Measurements from ENCODE around the gene TCP11X2. TPM values are rescaled to one million over a fixed set of nuclear protein-coding genes. Genes with fewer than 3 reads are reported as not detected.
"Not testable (repeated sequence)": the region's sequence is repeated elsewhere in the genome, so short reads cannot be mapped to it uniquely, and the experiment has no call there.

TCP11X2 gene
- total RNA-seq, 1 experiment from 2014 or later: not detected

GRCh38 chrX:102498732-102499131 lies 27.1 kb upstream of the TCP11X2 start:
- BruUV-seq (replicated peaks): no TSS peak
- Histone ChIP-seq H3K36me3 (ENCODE audit: control insufficient read depth, insufficient read depth, low read length) (no peaks in the 10 kb centered on the region), H3K4me3 (ENCODE audit: low read depth in 2 of 2, low read length in 2 of 2) (no peak overlapping the region), H3K9me3 (ENCODE audit: control insufficient read depth, insufficient read depth, low read depth, low read length) (no peaks in the 10 kb centered on the region), H3K4me1 (ENCODE audit: control insufficient read depth, insufficient read depth, low read length) (no peaks in the 10 kb centered on the region), H3K27me3 (ENCODE audit: control insufficient read depth, insufficient read depth, low read length) (no peaks in the 10 kb centered on the region), H3K27ac (ENCODE audit: low read length) (no peak overlapping the region)
- TF ChIP-seq TCF7L2 (IDR thresholded peaks at IDR 0.05; ENCODE audit: low read depth, low read length) (no peak), SIN3A (IDR thresholded peaks at IDR 0.05; ENCODE audit: borderline replicate concordance, insufficient read depth, low read depth, low read length) (no peak), CTCF (IDR thresholded peaks at IDR 0.05) (no peak), REST (IDR thresholded peaks at IDR 0.05; ENCODE audit: insufficient read depth in 1 of 2, low read depth in 2 of 2, low read length in 1 of 2) (no peak), POLR2AphosphoS5 (IDR thresholded peaks at IDR 0.05; ENCODE audit: low read depth, low read length) (no peak)
- CTCF ChIA-PET: no interaction called here
- intact Hi-C loops (cut with micrococcal nuclease; ENCODE audit: unreplicated experiment) (no loop called here), in situ Hi-C loops (cut with HindIII; ENCODE audit: low pct_unique_long_range_greater_than_20kb, low sequenced_read_pairs) (no loop called here)
- ATAC-seq (no peak), DNase-seq (ENCODE audit: low read depth, low spot score) (no peak)
- POLR2A ChIA-PET: no interaction called here

DNA sequence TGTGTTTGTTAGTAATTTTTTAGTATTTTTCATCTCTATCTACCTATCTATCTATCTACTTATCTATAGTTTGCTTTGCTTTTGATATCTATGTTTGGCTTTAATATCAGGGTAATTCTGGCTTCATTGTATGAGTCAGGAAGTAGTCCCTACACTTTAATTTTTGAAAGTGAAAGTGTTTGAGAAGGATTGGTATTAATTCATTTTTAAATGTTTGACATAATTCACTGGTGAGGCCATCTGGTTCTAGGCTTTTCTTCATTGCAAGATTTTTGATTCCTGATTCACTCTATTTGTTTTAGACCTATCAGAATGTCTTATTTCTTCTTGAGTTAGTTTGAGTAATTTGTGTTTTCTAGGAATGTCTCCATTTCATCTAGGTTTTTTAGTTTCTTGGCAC lies 20.2 kb upstream of the TCP11X2 start:
- in situ Hi-C loops (cut with HindIII; ENCODE audit: low pct_unique_long_range_greater_than_20kb, low sequenced_read_pairs) (no loop called here), intact Hi-C loops (cut with micrococcal nuclease; ENCODE audit: unreplicated experiment) (no loop called here)
- ATAC-seq: no peak
- no peak overlapping the region for H3K4me3 ChIP-seq (ENCODE audit: low read depth in 2 of 2, low read length in 2 of 2)
- no peaks in the 10 kb centered on the region for H3K36me3 ChIP-seq (ENCODE audit: control insufficient read depth, insufficient read depth, low read length)
- CTCF ChIA-PET: no interaction called here
- no TSS peak for BruUV-seq (replicated peaks)
- H3K27me3 ChIP-seq (ENCODE audit: control insufficient read depth, insufficient read depth, low read length): 0 out of 2 replicates have a peak, but pooled peaks cover 3% of the 10 kb centered on the region
- POLR2A ChIA-PET: no interaction called here
- H3K4me1 ChIP-seq (ENCODE audit: control insufficient read depth, insufficient read depth, low read length): no peaks in the 10 kb centered on the region
- no peak for DNase-seq (ENCODE audit: low read depth, low spot score)
- no peak overlapping the region for H3K27ac ChIP-seq (ENCODE audit: low read length)
- TF ChIP-seq TCF7L2 (IDR thresholded peaks at IDR 0.05; ENCODE audit: low read depth, low read length) (no peak), CTCF (IDR thresholded peaks at IDR 0.05) (no peak)
- H3K9me3 ChIP-seq (ENCODE audit: control insufficient read depth, insufficient read depth, low read depth, low read length): no peaks in the 10 kb centered on the region

GRCh38 chrX:102478765-102479164 lies 7.2 kb upstream of the TCP11X2 start:
- peak; percentile 84 for ATAC-seq
- POLR2A ChIA-PET; H3K9me3 ChIP-seq (ENCODE audit: control insufficient read depth, insufficient read depth, low read depth, low read length); H3K36me3 ChIP-seq (ENCODE audit: control insufficient read depth, insufficient read depth, low read length); H3K27me3 ChIP-seq (ENCODE audit: control insufficient read depth, insufficient read depth, low read length); in situ Hi-C loops (cut with HindIII; ENCODE audit: low pct_unique_long_range_greater_than_20kb, low sequenced_read_pairs); intact Hi-C loops (cut with micrococcal nuclease; ENCODE audit: unreplicated experiment); H3K4me1 ChIP-seq (ENCODE audit: control insufficient read depth, insufficient read depth, low read length); H3K4me3 ChIP-seq (ENCODE audit: low read depth in 2 of 2, low read length in 2 of 2); H3K27ac ChIP-seq (ENCODE audit: low read length); DNase-seq (ENCODE audit: low read depth, low spot score); BruUV-seq (replicated peaks); CTCF ChIA-PET: not testable (repeated sequence)

DNA sequence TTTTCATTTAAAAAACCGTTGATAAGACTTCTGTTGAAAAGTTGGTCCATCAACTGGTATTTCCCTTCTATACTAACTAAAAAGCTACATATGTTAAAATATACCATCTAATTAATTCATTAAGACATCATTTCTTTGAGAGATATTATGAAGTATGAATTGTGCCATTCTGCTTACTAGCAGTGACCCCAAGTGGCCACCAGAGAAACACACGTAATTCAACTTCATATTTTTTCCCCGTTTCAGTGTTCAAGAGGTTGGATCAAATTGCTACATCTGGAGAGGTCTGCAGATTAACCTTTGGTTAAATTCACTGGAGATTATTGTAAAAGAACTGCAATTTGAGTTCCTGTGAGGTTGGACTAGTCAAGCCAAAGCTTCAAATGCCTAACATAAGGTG lies 1.4 kb downstream of the TCP11X2 start:
- CTCF ChIA-PET; ATAC-seq; H3K27me3 ChIP-seq (ENCODE audit: control insufficient read depth, insufficient read depth, low read length); intact Hi-C loops (cut with micrococcal nuclease; ENCODE audit: unreplicated experiment); H3K27ac ChIP-seq (ENCODE audit: low read length); DNase-seq (ENCODE audit: low read depth, low spot score); H3K36me3 ChIP-seq (ENCODE audit: control insufficient read depth, insufficient read depth, low read length); BruUV-seq (replicated peaks); H3K4me1 ChIP-seq (ENCODE audit: control insufficient read depth, insufficient read depth, low read length); H3K4me3 ChIP-seq (ENCODE audit: low read depth in 2 of 2, low read length in 2 of 2); POLR2A ChIA-PET; in situ Hi-C loops (cut with HindIII; ENCODE audit: low pct_unique_long_range_greater_than_20kb, low sequenced_read_pairs); H3K9me3 ChIP-seq (ENCODE audit: control insufficient read depth, insufficient read depth, low read depth, low read length): not testable (repeated sequence)

- intact Hi-C loops (cut with micrococcal nuclease; ENCODE audit: unreplicated experiment); H3K4me1 ChIP-seq (ENCODE audit: control insufficient read depth, insufficient read depth, low read length); H3K27me3 ChIP-seq (ENCODE audit: control insufficient read depth, insufficient read depth, low read length); H3K36me3 ChIP-seq (ENCODE audit: control insufficient read depth, insufficient read depth, low read length); H3K4me3 ChIP-seq (ENCODE audit: low read depth in 2 of 2, low read length in 2 of 2); H3K27ac ChIP-seq (ENCODE audit: low read length); DNase-seq (ENCODE audit: low read depth, low spot score); ATAC-seq; BruUV-seq (replicated peaks); in situ Hi-C loops (cut with HindIII; ENCODE audit: low pct_unique_long_range_greater_than_20kb, low sequenced_read_pairs); POLR2A ChIA-PET; H3K9me3 ChIP-seq (ENCODE audit: control insufficient read depth, insufficient read depth, low read depth, low read length); CTCF ChIA-PET: not testable (repeated sequence)
Measured at GRCh38 chrX:102458615-102459014, 13.0 kb downstream of the TCP11X2 start.

Data from Panc1 (cell line).